Fibroblast of lung (primary cell): Measurements from ENCODE around the gene MIER2. TPM values are rescaled to one million over a fixed set of nuclear protein-coding genes. Genes with fewer than 3 reads are reported as not detected.

Experiments
- DNase-seq, 2 donors: peaks; one replicate each; pipeline versions ENCODE4 v3.0.0 to v3.0.0-alpha.2; 2010; ENCODE audit warnings: low read depth in 2 of 2
- H2AFZ ChIP-seq: 2 replicates; pipeline ENCODE4 v1.5.1; 2012; ENCODE audit warnings: low read length, control low read depth, inconsistent platforms
- H3K27ac ChIP-seq: 2 replicates; pipeline ENCODE4 v1.5.1; 2011; ENCODE audit warnings: low read length, control low read depth; ENCODE audit not compliant: insufficient read depth
- H3K27me3 ChIP-seq: 2 replicates; pipeline ENCODE4 v1.5.1; 2011; ENCODE audit warnings: mild to moderate bottlenecking, low read length; ENCODE audit not compliant: control insufficient read depth, insufficient read depth
- H3K36me3 ChIP-seq: 2 replicates; pipeline ENCODE4 v1.5.1; 2011; ENCODE audit warnings: low read length; ENCODE audit not compliant: control insufficient read depth, insufficient read depth
- H3K4me1 ChIP-seq: 2 replicates; pipeline ENCODE4 v1.5.1; 2011; ENCODE audit warnings: low read length; ENCODE audit not compliant: control insufficient read depth, insufficient read depth; ENCODE audit errors: extremely low read depth
- H3K4me2 ChIP-seq: 2 replicates; pipeline ENCODE4 v1.5.1; 2011; ENCODE audit warnings: low read length, control low read depth; ENCODE audit not compliant: insufficient read depth; ENCODE audit errors: extremely low read depth
- H3K4me3 ChIP-seq, 4 experiments: fragments of 200-600 bp in 1 of 4; sonication (generic) in 1 of 4; replicated peaks in 1 of 4; 2 replicates each; pipeline ENCODE4 v1.5.1; 2011 to 2016; ENCODE audit warnings: low read length in 4 of 4, low read depth in 3 of 4, mild to moderate bottlenecking in 3 of 4, control low read depth in 2 of 4, inconsistent platforms in 1 of 4, mixed read lengths in 1 of 4; ENCODE audit not compliant: insufficient read depth in 1 of 4; ENCODE audit errors: control extremely low read depth in 1 of 4
- H3K79me2 ChIP-seq: 2 replicates; pipeline ENCODE4 v1.5.1; 2012; ENCODE audit warnings: mild to moderate bottlenecking, low read length, inconsistent platforms; ENCODE audit not compliant: control insufficient read depth, insufficient read depth
- H3K9ac ChIP-seq: 2 replicates; pipeline ENCODE4 v1.5.1; 2011; ENCODE audit warnings: mild to moderate bottlenecking, low read length, control low read depth; ENCODE audit not compliant: insufficient read depth
- H3K9me3 ChIP-seq: 2 replicates; pipeline ENCODE4 v1.5.1; 2012; ENCODE audit warnings: low read depth, low read length; ENCODE audit not compliant: control insufficient read depth, insufficient read depth
- H4K20me1 ChIP-seq: 2 replicates; pipeline ENCODE4 v1.5.1; 2011; ENCODE audit warnings: low read length; ENCODE audit not compliant: control insufficient read depth, insufficient read depth; ENCODE audit errors: extremely low read depth
- CTCF ChIP-seq, 2 donors: IDR thresholded peaks in 1 of 2; conservative IDR thresholded peaks in 1 of 2; 1 replicate in 1 of 2; 2 replicates in 1 of 2; pipeline ENCODE4 v1.5.1; 2011 to 2012; ENCODE audit warnings: low read length in 2 of 2, control low read depth in 1 of 2, inconsistent platforms in 1 of 2, low read depth in 1 of 2, mild to moderate bottlenecking in 1 of 2
- EZH2 ChIP-seq: IDR thresholded peaks from 2 replicates; pipeline ENCODE4 v1.5.1; 2012; ENCODE audit warnings: low read length, control low read depth, mild to moderate bottlenecking; ENCODE audit errors: missing control alignments
- polyA plus RNA-seq, 2 donors: library from polyadenylated mRNA; depleted of rRNA in 1 of 2; stranded (reverse) in 1 of 2; unstranded in 1 of 2; fragments of >200 nt; gene quantifications; 2 replicates each; pipeline ENCODE4 v1.2.1, GENCODE V29; 2011 to 2012; ENCODE audit warnings: missing spikeins in 1 of 2
- total RNA-seq: library from RNA; depleted of rRNA; stranded (reverse); fragments of >200 nt; gene quantifications from 2 replicates; pipeline ENCODE4 v1.2.1, GENCODE V29; 2014

MIER2 gene
- total and polyA plus RNA-seq, 2 donors (not counting 1 experiment from before 2014, with no cell fraction given): 13.7 to 20.6 TPM

GRCh38 chr19:371501-372168, 27.0 kb upstream of the MIER2 start:
- Histone ChIP-seq H3K27ac (no peak overlapping the region), H3K36me3 (no peaks in the 10 kb centered on the region), H3K4me3 (no peak overlapping the region), H3K4me2 (no peak overlapping the region), H3K4me1 (peaks cover 2% of the 10 kb centered on the region), H3K9ac (no peak overlapping the region), H2AFZ (no peak overlapping the region), H4K20me1 (no peaks in the 10 kb centered on the region), H3K9me3 (no peaks in the 10 kb centered on the region), H3K27me3 (peaks cover 29% of the 10 kb centered on the region), H3K79me2 (no peaks in the 10 kb centered on the region)
- TF ChIP-seq CTCF (conservative IDR thresholded peaks at IDR 0.05 in 1 of 2, IDR thresholded peaks at IDR 0.05 in 1 of 2; ENCODE audit: low read depth in 1 of 2, low read length in 2 of 2) (no peak), EZH2 (no peak)
- no peak for DNase-seq

- no peak overlapping the region for H2AFZ ChIP-seq
- H3K9me3 ChIP-seq: no peaks in the 10 kb centered on the region
- no peak overlapping the region for H3K4me3 ChIP-seq
- no peak overlapping the region for H3K27ac ChIP-seq
- no peak for TF ChIP-seq CTCF (conservative IDR thresholded peaks at IDR 0.05 in 1 of 2, IDR thresholded peaks at IDR 0.05 in 1 of 2; ENCODE audit: low read depth in 1 of 2, low read length in 2 of 2)
- TF ChIP-seq EZH2: no peak
- H3K4me2 ChIP-seq: no peak overlapping the region
- peaks cover 2% of the 10 kb centered on the region for H3K4me1 ChIP-seq
- peaks cover 29% of the 10 kb centered on the region for H3K27me3 ChIP-seq
- no peak overlapping the region for H3K9ac ChIP-seq
- no peaks in the 10 kb centered on the region for H3K36me3 ChIP-seq
- DNase-seq: no peak
- no peaks in the 10 kb centered on the region for H4K20me1 ChIP-seq
- H3K79me2 ChIP-seq: no peaks in the 10 kb centered on the region
Measured at GRCh38 chr19:370641-371330, 26.2 kb upstream of the MIER2 start.

- Histone ChIP-seq H2AFZ (no peak overlapping the region), H3K4me2 (no peak overlapping the region), H3K79me2 (no peaks in the 10 kb centered on the region), H3K36me3 (no peaks in the 10 kb centered on the region), H3K4me3 (no peak overlapping the region), H3K9ac (no peak overlapping the region), H4K20me1 (no peaks in the 10 kb centered on the region), H3K9me3 (no peaks in the 10 kb centered on the region), H3K4me1 (peaks cover 2% of the 10 kb centered on the region), H3K27me3 (peaks cover 29% of the 10 kb centered on the region), H3K27ac (no peak overlapping the region)
- TF ChIP-seq EZH2 (no peak), CTCF (conservative IDR thresholded peaks at IDR 0.05 in 1 of 2, IDR thresholded peaks at IDR 0.05 in 1 of 2; ENCODE audit: low read depth in 1 of 2, low read length in 2 of 2) (no peak)
- no peak for DNase-seq
Measured at GRCh38 chr19:369876-370275, 25.3 kb upstream of the MIER2 start.
